WTC11 (cell line): ENCODE measurements around the gene NTNG2. TPM values are rescaled to one million over a fixed set of nuclear protein-coding genes. Genes with fewer than 3 reads are reported as not detected.

Source experiments
- ATAC-seq: fragments of 200-7000 bp; cut with Tn5 transposase; 2 replicates; pipeline ENCODE4 v1.10.0; 2021; ENCODE audit warnings: mild to moderate bottlenecking, moderate library complexity
- CTCF ChIA-PET: fragments of 300-600 bp; sonication (Branson Sonifier 250); formaldehyde crosslinking; loops from one replicate; lab custom pipeline; 2021; ENCODE audit warnings: antibody characterized with exemption; lab: Charles Lee
- POLR2A ChIA-PET: fragments of 350-600 bp; sonication (Branson Sonifier 250); formaldehyde crosslinking; loops from one replicate; lab custom pipeline; 2021; ENCODE audit warnings: antibody characterized with exemption; lab: Charles Lee
- DNase-seq: peaks from one replicate; pipeline ENCODE4 v3.0.0; 2021; ENCODE audit warnings: low spot score
- H3K27ac Mint-ChIP-seq: 2 replicates; pipeline ENCODE4 v1.8.0; 2021; ENCODE audit warnings: mixed read lengths
- H3K27me3 Mint-ChIP-seq: 2 replicates; pipeline ENCODE4 v1.8.0; 2021; ENCODE audit warnings: low read depth, mild to moderate bottlenecking, moderate library complexity, mixed read lengths
- H3K36me3 Mint-ChIP-seq: 2 replicates; pipeline ENCODE4 v1.8.0; 2021; ENCODE audit warnings: mixed read lengths
- H3K4me1 Mint-ChIP-seq: 2 replicates; pipeline ENCODE4 v1.8.0; 2022; ENCODE audit warnings: mixed read lengths
- H3K4me3 Mint-ChIP-seq: 2 replicates; pipeline ENCODE4 v1.8.0; 2021; ENCODE audit warnings: mild to moderate bottlenecking, moderate library complexity, mixed read lengths
- H3K9me3 Mint-ChIP-seq: 2 replicates; pipeline ENCODE4 v1.8.0; 2021; ENCODE audit warnings: mixed read lengths
- JAZF1 ChIP-seq: fragments of 250-450 bp; sonication (Bioruptor Pico); IDR thresholded peaks from 2 replicates; pipeline ENCODE4 v1.9.0; 2021; ENCODE audit warnings: moderate library complexity, mild to moderate bottlenecking, inconsistent platforms
- MYBL2 ChIP-seq: sonication (generic); formaldehyde crosslinking; IDR thresholded peaks from 2 replicates; pipeline ENCODE4 v1.8.1; 2023; ENCODE audit warnings: mild to moderate bottlenecking, moderate library complexity, missing genetic modification reagents
- NFATC4 ChIP-seq: fragments of 250-450 bp; sonication (Bioruptor Pico); IDR thresholded peaks from 2 replicates; pipeline ENCODE4 v1.9.0; 2021; ENCODE audit warnings: mild to moderate bottlenecking
- NR3C1 ChIP-seq: sonication (generic); formaldehyde crosslinking; conservative IDR thresholded peaks from 2 replicates; pipeline ENCODE4 v1.8.1; 2023; ENCODE audit warnings: low read depth, mild to moderate bottlenecking, missing genetic modification reagents
- RORB ChIP-seq: fragments of 250-450 bp; sonication (Bioruptor Pico); IDR thresholded peaks from 2 replicates; pipeline ENCODE4 v1.9.0; 2021; ENCODE audit warnings: mild to moderate bottlenecking
- TEAD1 ChIP-seq: sonication (generic); formaldehyde crosslinking; IDR thresholded peaks from 2 replicates; pipeline ENCODE4 v1.8.0; 2022; ENCODE audit warnings: mild to moderate bottlenecking, missing genetic modification reagents
- ZBTB21 ChIP-seq: sonication (generic); formaldehyde crosslinking; IDR thresholded peaks from 2 replicates; pipeline ENCODE4 v1.8.1; 2023; ENCODE audit warnings: mild to moderate bottlenecking, missing genetic modification reagents, borderline replicate concordance
- ZNF396 ChIP-seq: fragments of 250-450 bp; sonication (Bioruptor Pico); IDR thresholded peaks from 2 replicates; pipeline ENCODE4 v1.8.0; 2021; ENCODE audit warnings: mild to moderate bottlenecking, moderate library complexity, borderline replicate concordance
- ZNF416 ChIP-seq: fragments of 250-450 bp; sonication (Bioruptor Pico); IDR thresholded peaks from 2 replicates; pipeline ENCODE4 v1.9.0; 2021; ENCODE audit warnings: mild to moderate bottlenecking, inconsistent platforms
- total RNA-seq: library from RNA; stranded (reverse); gene quantifications from 3 replicates; pipeline ENCODE4 v1.2.3, GENCODE V29; 2021
- TF ChIP-seq, protein P1 (sequence below): sonication (generic); formaldehyde crosslinking; IDR thresholded peaks from 2 replicates; pipeline ENCODE4 v1.8.1; 2023; ENCODE audit warnings: mild to moderate bottlenecking, missing genetic modification reagents
- TF ChIP-seq, protein P2 (sequence below): sonication (generic); formaldehyde crosslinking; conservative IDR thresholded peaks from 2 replicates; pipeline ENCODE4 v1.8.1; 2022; ENCODE audit warnings: mild to moderate bottlenecking, missing genetic modification reagents
- TF ChIP-seq, protein P3 (sequence below): fragments of 250-450 bp; sonication (Bioruptor Pico); IDR thresholded peaks from 2 replicates; pipeline ENCODE4 v1.8.0; 2021; ENCODE audit warnings: mild to moderate bottlenecking
- TF ChIP-seq, protein P4 (sequence below): sonication (generic); formaldehyde crosslinking; IDR thresholded peaks from 2 replicates; pipeline ENCODE4 v1.8.0; 2022; ENCODE audit warnings: mild to moderate bottlenecking, missing genetic modification reagents
- TF ChIP-seq, protein P5 (sequence below): sonication (generic); formaldehyde crosslinking; IDR thresholded peaks from 2 replicates; pipeline ENCODE4 v1.8.0; 2023; ENCODE audit warnings: mild to moderate bottlenecking, missing genetic modification reagents
- TF ChIP-seq, protein P6 (sequence below): sonication (generic); formaldehyde crosslinking; IDR thresholded peaks from 2 replicates; pipeline ENCODE4 v1.8.0; 2022; ENCODE audit warnings: missing genetic modification reagents
- TF ChIP-seq, protein P7 (sequence below): fragments of 250-450 bp; sonication (Bioruptor Pico); IDR thresholded peaks from 2 replicates; pipeline ENCODE4 v2.1.2; 2022; ENCODE audit warnings: mild to moderate bottlenecking, moderate library complexity

The NTNG2 gene
- total RNA-seq, 1 experiment from 2014 or later, result 3.1 TPM

DNA sequence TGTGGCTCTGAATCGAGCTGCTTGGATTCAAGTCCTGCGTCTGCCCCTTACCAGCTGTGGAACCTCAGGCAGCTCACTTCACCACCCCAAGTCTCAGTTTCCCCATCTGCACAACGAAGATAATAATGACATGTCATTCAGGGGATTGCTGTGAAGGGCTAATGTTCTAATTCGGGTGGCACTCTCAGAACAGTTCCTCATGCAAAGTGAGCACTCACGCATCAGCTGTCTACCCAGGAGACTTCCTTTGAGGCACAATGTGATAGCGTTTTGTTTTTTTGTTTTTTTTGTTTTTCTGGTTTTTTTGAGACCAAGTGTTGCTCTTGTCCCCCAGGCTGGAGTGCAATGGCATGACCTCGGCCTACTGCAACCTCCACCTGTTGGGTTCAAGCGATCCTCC is 56.4 kb downstream of the NTNG2 start:
- ChIA-PET POLR2A (no interaction called here), CTCF (interaction anchor here (4.1 kb wide), 1 partner anchor 18 kb away, joined by 21 read pairs; no protein-coding TSS in a partner anchor)
- Mint-ChIP-seq H3K9me3 (no peaks in the 10 kb centered on the region), H3K27ac (no peak overlapping the region), H3K4me3 (no peak overlapping the region), H3K27me3 (no peaks in the 10 kb centered on the region), H3K36me3 (no peaks in the 10 kb centered on the region), H3K4me1 (peaks cover 7% of the 10 kb centered on the region; the same call in 1 of the 2 replicates)
- TF ChIP-seq ZBTB21 (CRISPR knock-in tag) (no peak), NR3C1 (CRISPR knock-in tag) (no peak), MYBL2 (CRISPR knock-in tag) (no peak), NFATC4 (CRISPR knock-in tag) (no peak), JAZF1 (CRISPR knock-in tag) (no peak), RORB (CRISPR knock-in tag) (no peak), TEAD1 (CRISPR knock-in tag) (no peak), ZNF396 (CRISPR knock-in tag) (no peak), ZNF416 (no peak)
- TF ChIP-seq, protein P1, sequence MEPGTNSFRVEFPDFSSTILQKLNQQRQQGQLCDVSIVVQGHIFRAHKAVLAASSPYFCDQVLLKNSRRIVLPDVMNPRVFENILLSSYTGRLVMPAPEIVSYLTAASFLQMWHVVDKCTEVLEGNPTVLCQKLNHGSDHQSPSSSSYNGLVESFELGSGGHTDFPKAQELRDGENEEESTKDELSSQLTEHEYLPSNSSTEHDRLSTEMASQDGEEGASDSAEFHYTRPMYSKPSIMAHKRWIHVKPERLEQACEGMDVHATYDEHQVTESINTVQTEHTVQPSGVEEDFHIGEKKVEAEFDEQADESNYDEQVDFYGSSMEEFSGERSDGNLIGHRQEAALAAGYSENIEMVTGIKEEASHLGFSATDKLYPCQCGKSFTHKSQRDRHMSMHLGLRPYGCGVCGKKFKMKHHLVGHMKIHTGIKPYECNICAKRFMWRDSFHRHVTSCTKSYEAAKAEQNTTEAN, result no peak
- TF ChIP-seq, protein P2, sequence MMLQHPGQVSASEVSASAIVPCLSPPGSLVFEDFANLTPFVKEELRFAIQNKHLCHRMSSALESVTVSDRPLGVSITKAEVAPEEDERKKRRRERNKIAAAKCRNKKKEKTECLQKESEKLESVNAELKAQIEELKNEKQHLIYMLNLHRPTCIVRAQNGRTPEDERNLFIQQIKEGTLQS (CRISPR knock-in tag), result no peak
- TF ChIP-seq, protein P3, sequence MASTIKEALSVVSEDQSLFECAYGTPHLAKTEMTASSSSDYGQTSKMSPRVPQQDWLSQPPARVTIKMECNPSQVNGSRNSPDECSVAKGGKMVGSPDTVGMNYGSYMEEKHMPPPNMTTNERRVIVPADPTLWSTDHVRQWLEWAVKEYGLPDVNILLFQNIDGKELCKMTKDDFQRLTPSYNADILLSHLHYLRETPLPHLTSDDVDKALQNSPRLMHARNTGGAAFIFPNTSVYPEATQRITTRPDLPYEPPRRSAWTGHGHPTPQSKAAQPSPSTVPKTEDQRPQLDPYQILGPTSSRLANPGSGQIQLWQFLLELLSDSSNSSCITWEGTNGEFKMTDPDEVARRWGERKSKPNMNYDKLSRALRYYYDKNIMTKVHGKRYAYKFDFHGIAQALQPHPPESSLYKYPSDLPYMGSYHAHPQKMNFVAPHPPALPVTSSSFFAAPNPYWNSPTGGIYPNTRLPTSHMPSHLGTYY, result no peak
- TF ChIP-seq, protein P4, sequence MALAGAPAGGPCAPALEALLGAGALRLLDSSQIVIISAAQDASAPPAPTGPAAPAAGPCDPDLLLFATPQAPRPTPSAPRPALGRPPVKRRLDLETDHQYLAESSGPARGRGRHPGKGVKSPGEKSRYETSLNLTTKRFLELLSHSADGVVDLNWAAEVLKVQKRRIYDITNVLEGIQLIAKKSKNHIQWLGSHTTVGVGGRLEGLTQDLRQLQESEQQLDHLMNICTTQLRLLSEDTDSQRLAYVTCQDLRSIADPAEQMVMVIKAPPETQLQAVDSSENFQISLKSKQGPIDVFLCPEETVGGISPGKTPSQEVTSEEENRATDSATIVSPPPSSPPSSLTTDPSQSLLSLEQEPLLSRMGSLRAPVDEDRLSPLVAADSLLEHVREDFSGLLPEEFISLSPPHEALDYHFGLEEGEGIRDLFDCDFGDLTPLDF (CRISPR knock-in tag), result no peak
- TF ChIP-seq, protein P5, sequence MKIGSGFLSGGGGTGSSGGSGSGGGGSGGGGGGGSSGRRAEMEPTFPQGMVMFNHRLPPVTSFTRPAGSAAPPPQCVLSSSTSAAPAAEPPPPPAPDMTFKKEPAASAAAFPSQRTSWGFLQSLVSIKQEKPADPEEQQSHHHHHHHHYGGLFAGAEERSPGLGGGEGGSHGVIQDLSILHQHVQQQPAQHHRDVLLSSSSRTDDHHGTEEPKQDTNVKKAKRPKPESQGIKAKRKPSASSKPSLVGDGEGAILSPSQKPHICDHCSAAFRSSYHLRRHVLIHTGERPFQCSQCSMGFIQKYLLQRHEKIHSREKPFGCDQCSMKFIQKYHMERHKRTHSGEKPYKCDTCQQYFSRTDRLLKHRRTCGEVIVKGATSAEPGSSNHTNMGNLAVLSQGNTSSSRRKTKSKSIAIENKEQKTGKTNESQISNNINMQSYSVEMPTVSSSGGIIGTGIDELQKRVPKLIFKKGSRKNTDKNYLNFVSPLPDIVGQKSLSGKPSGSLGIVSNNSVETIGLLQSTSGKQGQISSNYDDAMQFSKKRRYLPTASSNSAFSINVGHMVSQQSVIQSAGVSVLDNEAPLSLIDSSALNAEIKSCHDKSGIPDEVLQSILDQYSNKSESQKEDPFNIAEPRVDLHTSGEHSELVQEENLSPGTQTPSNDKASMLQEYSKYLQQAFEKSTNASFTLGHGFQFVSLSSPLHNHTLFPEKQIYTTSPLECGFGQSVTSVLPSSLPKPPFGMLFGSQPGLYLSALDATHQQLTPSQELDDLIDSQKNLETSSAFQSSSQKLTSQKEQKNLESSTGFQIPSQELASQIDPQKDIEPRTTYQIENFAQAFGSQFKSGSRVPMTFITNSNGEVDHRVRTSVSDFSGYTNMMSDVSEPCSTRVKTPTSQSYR (CRISPR knock-in tag), result no peak
- TF ChIP-seq, protein P6, sequence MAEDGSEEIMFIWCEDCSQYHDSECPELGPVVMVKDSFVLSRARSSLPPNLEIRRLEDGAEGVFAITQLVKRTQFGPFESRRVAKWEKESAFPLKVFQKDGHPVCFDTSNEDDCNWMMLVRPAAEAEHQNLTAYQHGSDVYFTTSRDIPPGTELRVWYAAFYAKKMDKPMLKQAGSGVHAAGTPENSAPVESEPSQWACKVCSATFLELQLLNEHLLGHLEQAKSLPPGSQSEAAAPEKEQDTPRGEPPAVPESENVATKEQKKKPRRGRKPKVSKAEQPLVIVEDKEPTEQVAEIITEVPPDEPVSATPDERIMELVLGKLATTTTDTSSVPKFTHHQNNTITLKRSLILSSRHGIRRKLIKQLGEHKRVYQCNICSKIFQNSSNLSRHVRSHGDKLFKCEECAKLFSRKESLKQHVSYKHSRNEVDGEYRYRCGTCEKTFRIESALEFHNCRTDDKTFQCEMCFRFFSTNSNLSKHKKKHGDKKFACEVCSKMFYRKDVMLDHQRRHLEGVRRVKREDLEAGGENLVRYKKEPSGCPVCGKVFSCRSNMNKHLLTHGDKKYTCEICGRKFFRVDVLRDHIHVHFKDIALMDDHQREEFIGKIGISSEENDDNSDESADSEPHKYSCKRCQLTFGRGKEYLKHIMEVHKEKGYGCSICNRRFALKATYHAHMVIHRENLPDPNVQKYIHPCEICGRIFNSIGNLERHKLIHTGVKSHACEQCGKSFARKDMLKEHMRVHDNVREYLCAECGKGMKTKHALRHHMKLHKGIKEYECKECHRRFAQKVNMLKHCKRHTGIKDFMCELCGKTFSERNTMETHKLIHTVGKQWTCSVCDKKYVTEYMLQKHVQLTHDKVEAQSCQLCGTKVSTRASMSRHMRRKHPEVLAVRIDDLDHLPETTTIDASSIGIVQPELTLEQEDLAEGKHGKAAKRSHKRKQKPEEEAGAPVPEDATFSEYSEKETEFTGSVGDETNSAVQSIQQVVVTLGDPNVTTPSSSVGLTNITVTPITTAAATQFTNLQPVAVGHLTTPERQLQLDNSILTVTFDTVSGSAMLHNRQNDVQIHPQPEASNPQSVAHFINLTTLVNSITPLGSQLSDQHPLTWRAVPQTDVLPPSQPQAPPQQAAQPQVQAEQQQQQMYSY, result no peak
- TF ChIP-seq, protein P7, sequence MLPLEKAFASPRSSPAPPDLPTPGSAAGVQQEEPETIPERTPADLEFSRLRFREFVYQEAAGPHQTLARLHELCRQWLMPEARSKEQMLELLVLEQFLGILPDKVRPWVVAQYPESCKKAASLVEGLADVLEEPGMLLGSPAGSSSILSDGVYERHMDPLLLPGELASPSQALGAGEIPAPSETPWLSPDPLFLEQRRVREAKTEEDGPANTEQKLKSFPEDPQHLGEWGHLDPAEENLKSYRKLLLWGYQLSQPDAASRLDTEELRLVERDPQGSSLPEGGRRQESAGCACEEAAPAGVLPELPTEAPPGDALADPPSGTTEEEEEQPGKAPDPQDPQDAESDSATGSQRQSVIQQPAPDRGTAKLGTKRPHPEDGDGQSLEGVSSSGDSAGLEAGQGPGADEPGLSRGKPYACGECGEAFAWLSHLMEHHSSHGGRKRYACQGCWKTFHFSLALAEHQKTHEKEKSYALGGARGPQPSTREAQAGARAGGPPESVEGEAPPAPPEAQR, result no peak
- DNase-seq (no peak), ATAC-seq (no peak)
